Large intestine (tissue), 3 donors: ENCODE measurements around the gene RNF145. TPM values are rescaled to one million over a fixed set of nuclear protein-coding genes. Genes with fewer than 3 reads are reported as not detected.

Source experiments
- DNase-seq, 2 donors: peaks; one replicate each; pipeline versions ENCODE4 v3.0.0 to v3.0.0-alpha.2; 2013
- H3K27ac ChIP-seq: one replicate; pipeline ENCODE4 v1.5.1; 2013; ENCODE audit warnings: low read length
- H3K27me3 ChIP-seq: 2 replicates; pipeline ENCODE4 v1.6.1; 2013; ENCODE audit warnings: low read length; ENCODE audit not compliant: control insufficient read depth, insufficient read depth
- H3K36me3 ChIP-seq: 2 replicates; pipeline ENCODE4 v1.6.1; 2013; ENCODE audit warnings: low read length; ENCODE audit not compliant: control insufficient read depth, insufficient read depth
- H3K4me1 ChIP-seq: one replicate; pipeline ENCODE4 v1.6.1; 2013; ENCODE audit warnings: low read length; ENCODE audit not compliant: control insufficient read depth, insufficient read depth
- H3K4me3 ChIP-seq: one replicate; pipeline ENCODE4 v1.5.1; 2013; ENCODE audit warnings: low read length
- H3K9me3 ChIP-seq: one replicate; pipeline ENCODE4 v1.6.1; 2013; ENCODE audit warnings: mild to moderate bottlenecking, low read depth, low read length, moderate library complexity; ENCODE audit not compliant: control insufficient read depth
- WGBS: methylation state at CpG from one replicate; pipeline ENCODE4 v1.1.5; 2013; ENCODE audit warnings: low lambda C conversion rate; ENCODE audit not compliant: insufficient coverage; 5-methylcytosine and 5-hydroxymethylcytosine counted together
- polyA plus RNA-seq: library from polyadenylated mRNA; unstranded; fragments of 120-200 nt; gene quantifications from one replicate; pipeline ENCODE4 v1.2.1, GENCODE V29; 2013

Gene RNF145
- polyA plus RNA-seq, 1 donor, result 52.6 TPM

DNA sequence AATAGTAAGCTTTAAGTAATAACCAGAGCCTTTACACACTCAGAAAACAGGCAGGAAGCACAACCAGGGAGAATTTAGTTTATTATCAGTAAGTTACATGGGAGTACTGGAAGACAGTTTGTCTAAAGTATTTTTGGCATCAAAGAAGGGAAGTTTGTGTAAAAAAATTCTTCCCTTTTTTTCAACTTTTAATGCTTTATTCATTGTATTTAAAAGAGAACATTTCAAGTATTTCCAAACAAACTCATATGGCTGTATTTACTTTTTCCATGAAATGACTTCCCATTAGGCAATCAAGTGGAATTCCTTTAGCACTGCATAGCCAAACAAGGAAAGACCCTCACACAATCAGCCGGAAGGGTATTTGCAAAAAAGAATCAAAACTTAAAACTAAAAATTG lies 26.7 kb downstream of the RNF145 start:
- no peak for DNase-seq
- WGBS, result no CpG with 5 or more reads among the region's 1 CpG
- Histone ChIP-seq H3K4me1 (peaks cover 11% of the 10 kb centered on the region), H3K36me3 (peaks cover 26% of the 10 kb centered on the region), H3K4me3 (no peak overlapping the region), H3K27ac (no peak overlapping the region), H3K27me3 (no peaks in the 10 kb centered on the region), H3K9me3 (no peaks in the 10 kb centered on the region)

DNA sequence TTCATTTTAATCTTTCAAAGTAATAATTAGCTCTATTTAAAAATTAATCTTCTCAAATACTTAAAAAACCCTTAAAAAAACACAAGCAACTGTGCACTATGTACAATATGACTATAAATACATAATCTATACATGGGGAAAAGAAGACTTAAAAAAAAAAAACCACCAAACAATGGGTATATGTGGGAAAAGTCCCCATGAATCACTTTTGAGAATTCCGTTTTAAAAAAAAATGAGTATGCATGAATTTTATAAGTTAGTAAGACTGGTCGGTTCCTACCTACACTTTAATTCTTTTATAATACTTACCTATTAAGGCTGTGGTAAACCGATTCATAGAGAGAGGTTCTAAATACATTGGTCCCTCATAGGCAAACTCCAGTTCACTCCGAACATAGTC lies 27.7 kb downstream of the RNF145 start:
- no peak overlapping the region for H3K27ac ChIP-seq

DNA sequence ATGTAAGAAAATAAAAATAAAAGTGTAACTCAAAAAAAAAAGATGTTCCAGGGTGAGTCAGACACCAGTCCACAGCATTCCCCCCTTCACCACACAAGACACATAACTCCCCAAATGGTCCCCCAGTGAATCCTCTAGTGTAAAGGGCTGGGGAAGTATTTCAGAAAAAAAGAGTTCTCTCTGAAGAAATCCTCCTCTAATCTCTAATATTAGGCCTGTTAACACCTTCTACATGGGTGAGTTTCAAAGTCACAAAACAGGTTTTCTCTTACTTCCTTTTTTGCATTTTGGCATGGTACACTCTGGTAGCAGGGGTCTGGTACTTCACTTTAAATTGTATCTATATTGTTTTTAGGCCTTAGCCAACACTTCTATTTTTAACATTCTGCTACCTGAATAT lies 28.2 kb downstream of the RNF145 start:
- H3K4me3 ChIP-seq, result no peak overlapping the region
- H3K27me3 ChIP-seq, result no peaks in the 10 kb centered on the region
- peaks cover 27% of the 10 kb centered on the region for H3K36me3 ChIP-seq
- H3K9me3 ChIP-seq, result no peaks in the 10 kb centered on the region
- H3K4me1 ChIP-seq, result peaks cover 11% of the 10 kb centered on the region
- H3K27ac ChIP-seq, result no peak overlapping the region
- no peak for DNase-seq

More for the DNA sequence above, 27.7 kb downstream of the RNF145 start:
- Histone ChIP-seq H3K4me3 (no peak overlapping the region), H3K9me3 (no peaks in the 10 kb centered on the region), H3K36me3 (peaks cover 25% of the 10 kb centered on the region), H3K27me3 (no peaks in the 10 kb centered on the region), H3K4me1 (peaks cover 11% of the 10 kb centered on the region)
- WGBS, result 100% methylated on average over 3 of the region's 4 CpGs
- DNase-seq, result no peak

DNA sequence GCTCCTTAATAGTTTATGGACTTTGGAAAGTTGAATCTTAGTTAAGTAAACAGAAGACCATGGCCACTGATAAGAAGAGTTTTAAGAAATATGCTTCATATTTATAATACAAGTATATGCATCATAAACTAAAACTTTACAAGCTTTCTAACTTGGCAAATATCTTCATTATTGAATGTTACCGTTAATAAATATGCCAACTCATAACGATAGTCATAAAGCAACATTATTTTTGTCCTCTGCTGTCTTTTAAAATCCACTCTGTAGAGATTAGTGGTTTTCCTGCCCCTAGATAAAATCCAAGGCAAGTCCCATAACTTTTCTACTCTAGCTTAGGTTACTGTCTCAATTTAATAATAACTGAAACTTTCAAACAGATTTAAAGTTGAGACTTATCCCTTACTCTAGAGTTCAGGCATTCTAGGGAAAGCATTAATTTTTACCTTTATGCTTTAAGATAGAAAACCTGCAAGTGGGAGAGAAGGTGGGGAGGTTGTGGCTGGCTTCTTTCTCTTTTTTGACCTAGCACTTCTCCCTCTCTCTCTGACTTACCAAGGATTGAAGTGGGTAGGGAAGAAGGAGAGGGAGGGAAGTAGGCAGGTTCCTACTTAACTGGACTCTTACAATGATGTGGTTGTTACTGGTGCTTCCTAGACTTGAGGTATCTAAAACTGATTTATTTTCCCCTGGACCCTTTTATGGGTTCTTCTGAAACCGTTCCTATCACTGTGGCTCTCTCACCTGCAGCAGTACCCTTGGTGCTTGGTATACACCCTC lies 29.6 kb downstream of the RNF145 start:
- DNase-seq, result no peak
- WGBS, result 15% methylated on average over 2 of the region's 3 CpGs
- Histone ChIP-seq H3K36me3 (peaks cover 20% of the 10 kb centered on the region), H3K27ac (peak overlapping the region; percentile 70), H3K4me1 (peaks cover 11% of the 10 kb centered on the region), H3K9me3 (no peaks in the 10 kb centered on the region), H3K27me3 (no peaks in the 10 kb centered on the region), H3K4me3 (no peak overlapping the region)

DNA sequence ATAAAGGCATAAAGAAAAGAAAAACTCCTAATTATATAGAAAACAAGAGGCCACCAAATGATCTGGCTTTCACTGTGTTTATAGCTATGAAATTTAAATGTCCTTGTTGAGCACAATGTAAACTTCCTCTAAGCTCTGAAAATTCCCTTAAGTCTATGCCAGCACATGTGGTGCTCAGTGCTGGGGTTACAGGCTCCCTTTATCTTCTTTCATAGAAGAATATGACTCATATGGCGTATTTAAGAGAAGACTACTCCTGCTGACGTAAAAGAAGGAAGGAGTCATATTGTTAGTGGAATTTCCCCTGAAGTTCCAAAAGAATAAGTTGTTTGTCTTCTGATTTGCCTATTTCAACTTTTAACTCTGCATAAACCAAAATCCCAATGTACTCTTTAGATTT lies 30.4 kb downstream of the RNF145 start:
- Histone ChIP-seq H3K36me3 (peaks cover 20% of the 10 kb centered on the region), H3K9me3 (no peaks in the 10 kb centered on the region), H3K4me1 (peaks cover 11% of the 10 kb centered on the region), H3K4me3 (no peak overlapping the region), H3K27me3 (no peaks in the 10 kb centered on the region), H3K27ac (peak overlapping the region; percentile 70)
- WGBS, result no CpG with 5 or more reads among the region's 2 CpGs
- DNase-seq, result peak; percentile 57 to 80

DNA sequence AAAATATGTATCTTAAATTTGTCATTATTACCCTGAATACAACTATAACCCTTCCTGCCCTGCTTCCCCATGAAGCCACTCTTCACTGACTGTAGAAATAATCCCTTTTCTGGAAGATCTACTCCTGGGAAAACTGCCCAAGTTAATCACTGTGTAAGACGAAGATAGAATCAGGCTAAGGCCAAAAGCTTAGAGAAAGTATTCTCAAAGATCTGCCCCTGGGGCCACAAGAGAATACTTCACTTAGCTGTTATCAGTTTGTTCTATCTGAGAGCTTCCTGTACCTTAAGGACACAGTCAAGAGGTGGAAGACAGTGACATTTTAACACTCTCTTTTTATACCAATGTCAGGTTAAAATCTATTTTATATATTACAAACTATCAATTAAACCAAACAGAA lies 33.8 kb downstream of the RNF145 start:
- Histone ChIP-seq H3K9me3 (no peaks in the 10 kb centered on the region), H3K27ac (no peak overlapping the region), H3K4me1 (peaks cover 11% of the 10 kb centered on the region), H3K36me3 (peaks cover 23% of the 10 kb centered on the region), H3K27me3 (no peaks in the 10 kb centered on the region), H3K4me3 (no peak overlapping the region)
- no CpG with 5 or more reads among the region's 1 CpG for WGBS
- DNase-seq, result no peak

DNA sequence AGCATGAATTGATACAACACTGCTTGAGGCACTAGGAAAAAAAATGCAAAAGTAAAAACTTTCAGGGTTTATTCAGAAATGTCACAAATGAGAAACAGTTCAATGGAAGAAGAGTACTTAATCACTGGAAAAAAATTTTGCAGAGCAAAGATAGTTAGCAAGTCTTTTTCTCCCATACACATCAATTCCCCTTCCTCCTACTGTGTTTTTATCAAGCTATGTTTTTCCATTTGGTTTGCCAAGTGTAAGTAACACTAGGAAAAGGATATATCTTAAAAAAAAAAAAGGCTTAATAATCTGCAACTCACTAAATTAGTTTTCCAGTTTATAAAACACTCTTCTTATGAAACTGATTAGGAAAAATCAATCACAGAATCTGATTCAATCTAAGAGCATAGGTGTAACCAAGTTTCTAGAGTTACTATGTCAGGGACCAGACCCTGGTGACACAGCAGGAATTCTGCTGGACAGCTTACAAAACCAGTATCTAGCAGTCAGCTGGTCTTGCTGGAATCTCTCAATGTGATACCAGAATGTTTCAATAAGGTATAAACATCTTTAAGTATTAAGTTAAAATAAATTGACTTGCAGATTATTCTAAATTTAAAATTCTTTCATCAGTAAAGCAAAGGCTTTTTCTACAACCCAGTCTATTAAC lies 34.7 kb downstream of the RNF145 start:
- Histone ChIP-seq H3K27me3 (no peaks in the 10 kb centered on the region), H3K9me3 (no peaks in the 10 kb centered on the region), H3K4me3 (no peak overlapping the region), H3K4me1 (peaks cover 7% of the 10 kb centered on the region), H3K36me3 (peaks cover 18% of the 10 kb centered on the region), H3K27ac (no peak overlapping the region)
- DNase-seq, result no peak

DNA sequence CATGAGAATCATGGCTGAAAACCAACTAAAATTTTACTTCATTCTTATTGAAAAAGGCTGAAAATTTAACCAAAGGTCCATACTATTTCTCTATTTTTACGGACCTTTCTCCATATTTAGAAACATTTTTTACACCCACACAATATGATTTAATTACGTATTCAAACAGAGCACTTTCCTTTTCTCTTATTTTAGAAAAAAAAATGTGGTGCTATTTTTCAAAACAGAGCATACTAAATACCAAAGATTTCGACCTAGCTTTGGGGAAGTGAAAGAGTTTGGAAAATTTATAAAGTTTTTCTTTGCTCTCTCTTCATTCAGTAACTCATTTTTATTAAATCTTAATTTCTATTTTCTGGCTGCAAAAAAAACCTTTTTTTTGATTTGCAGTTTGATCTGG lies 38.1 kb downstream of the RNF145 start:
- Histone ChIP-seq H3K27ac (no peak overlapping the region), H3K9me3 (no peaks in the 10 kb centered on the region), H3K4me1 (no peaks in the 10 kb centered on the region), H3K27me3 (no peaks in the 10 kb centered on the region), H3K4me3 (no peak overlapping the region), H3K36me3 (peaks cover 18% of the 10 kb centered on the region)
- 96% methylated on average over 3 of the region's 3 CpGs for WGBS
- no peak for DNase-seq

DNA sequence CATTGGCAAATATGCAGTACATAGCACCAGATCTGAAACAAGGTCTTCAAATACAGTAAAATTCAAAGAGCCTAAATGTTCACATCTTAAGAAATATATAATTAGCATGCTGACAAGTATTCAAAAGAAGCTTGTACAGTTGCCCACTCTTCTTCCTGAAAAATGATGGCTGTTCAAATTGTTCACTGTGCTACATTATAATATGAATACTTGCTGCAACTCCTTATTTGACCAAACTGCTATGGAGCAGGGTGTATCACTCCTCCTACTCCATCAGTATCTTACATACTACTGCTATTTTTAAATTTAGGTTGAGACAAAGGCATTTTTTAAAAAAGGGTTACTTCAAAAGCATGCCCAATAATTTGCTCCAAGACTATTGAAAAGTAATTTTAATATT lies 39.3 kb downstream of the RNF145 start:
- Histone ChIP-seq H3K36me3 (peaks cover 18% of the 10 kb centered on the region), H3K27me3 (no peaks in the 10 kb centered on the region), H3K27ac (no peak overlapping the region), H3K4me1 (no peaks in the 10 kb centered on the region), H3K9me3 (no peaks in the 10 kb centered on the region), H3K4me3 (no peak overlapping the region)
- no peak for DNase-seq

DNA sequence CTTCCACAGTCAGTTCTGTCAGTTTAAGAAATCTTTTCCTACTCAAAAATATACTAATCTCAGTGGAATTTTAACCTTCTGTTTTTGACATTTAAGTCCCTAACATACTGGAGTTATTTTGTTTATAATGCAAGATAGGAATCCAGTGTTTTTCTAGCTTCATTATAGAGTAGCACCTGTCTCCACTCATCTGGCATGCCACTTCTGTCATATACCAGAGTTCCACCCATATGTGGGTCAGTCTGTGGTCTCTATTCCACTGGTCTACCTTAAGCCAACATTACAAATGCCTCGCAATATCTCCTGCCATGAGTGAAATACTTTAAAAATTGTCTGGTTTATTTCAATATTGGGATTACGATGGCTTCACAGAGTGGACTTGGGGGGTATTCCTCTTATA lies 42.9 kb downstream of the RNF145 start:
- 100% methylated on average over 1 of the region's 2 CpGs for WGBS
- Histone ChIP-seq H3K27ac (no peak overlapping the region), H3K9me3 (no peaks in the 10 kb centered on the region), H3K27me3 (no peaks in the 10 kb centered on the region), H3K4me1 (no peaks in the 10 kb centered on the region), H3K36me3 (peaks cover 19% of the 10 kb centered on the region), H3K4me3 (no peak overlapping the region)
- no peak for DNase-seq

DNA sequence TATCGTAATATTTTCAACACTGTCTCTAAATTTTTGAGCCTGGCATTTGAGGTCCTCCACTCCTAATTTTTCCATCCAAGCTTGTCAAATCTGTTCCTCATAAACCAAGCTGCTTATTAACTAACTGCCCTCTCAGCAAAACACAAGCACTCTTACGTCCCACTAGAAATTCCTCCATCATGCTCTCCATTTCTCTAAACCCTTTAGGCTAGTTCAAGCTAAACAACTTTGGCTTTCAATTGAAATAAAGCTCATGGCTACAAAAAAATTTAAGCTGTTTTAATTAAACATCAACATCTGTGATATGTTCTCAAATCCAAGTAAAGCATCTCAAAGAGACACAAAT lies 45.7 kb downstream of the RNF145 start:
- Histone ChIP-seq H3K4me1 (no peaks in the 10 kb centered on the region), H3K4me3 (no peak overlapping the region), H3K27me3 (no peaks in the 10 kb centered on the region), H3K27ac (no peak overlapping the region), H3K36me3 (peaks cover 41% of the 10 kb centered on the region), H3K9me3 (no peaks in the 10 kb centered on the region)
- no CpG with 5 or more reads among the region's 2 CpGs for WGBS
- DNase-seq, result no peak
